Fibroblast of lung (primary cell): ENCODE data around the gene CACNA2D3. TPM values are rescaled to one million over a fixed set of nuclear protein-coding genes. Genes with fewer than 3 reads are reported as not detected.
"Not testable (repeated sequence)": the region's sequence is repeated elsewhere in the genome, so short reads cannot be mapped to it uniquely, and the experiment has no call there.

Source experiments
- DNase-seq, 2 donors: peaks; one replicate each; pipeline versions ENCODE4 v3.0.0 to v3.0.0-alpha.2; 2010; ENCODE audit warnings: low read depth in 2 of 2
- H2AFZ ChIP-seq: 2 replicates; pipeline ENCODE4 v1.5.1; 2012; ENCODE audit warnings: low read length, control low read depth, inconsistent platforms
- H3K27ac ChIP-seq: 2 replicates; pipeline ENCODE4 v1.5.1; 2011; ENCODE audit warnings: low read length, control low read depth; ENCODE audit not compliant: insufficient read depth
- H3K27me3 ChIP-seq: 2 replicates; pipeline ENCODE4 v1.5.1; 2011; ENCODE audit warnings: mild to moderate bottlenecking, low read length; ENCODE audit not compliant: control insufficient read depth, insufficient read depth
- H3K36me3 ChIP-seq: 2 replicates; pipeline ENCODE4 v1.5.1; 2011; ENCODE audit warnings: low read length; ENCODE audit not compliant: control insufficient read depth, insufficient read depth
- H3K4me1 ChIP-seq: 2 replicates; pipeline ENCODE4 v1.5.1; 2011; ENCODE audit warnings: low read length; ENCODE audit not compliant: control insufficient read depth, insufficient read depth; ENCODE audit errors: extremely low read depth
- H3K4me2 ChIP-seq: 2 replicates; pipeline ENCODE4 v1.5.1; 2011; ENCODE audit warnings: low read length, control low read depth; ENCODE audit not compliant: insufficient read depth; ENCODE audit errors: extremely low read depth
- H3K4me3 ChIP-seq, 4 experiments: fragments of 200-600 bp in 1 of 4; sonication (generic) in 1 of 4; replicated peaks in 1 of 4; 2 replicates each; pipeline ENCODE4 v1.5.1; 2011 to 2016; ENCODE audit warnings: low read length in 4 of 4, low read depth in 3 of 4, mild to moderate bottlenecking in 3 of 4, control low read depth in 2 of 4, inconsistent platforms in 1 of 4, mixed read lengths in 1 of 4; ENCODE audit not compliant: insufficient read depth in 1 of 4; ENCODE audit errors: control extremely low read depth in 1 of 4
- H3K79me2 ChIP-seq: 2 replicates; pipeline ENCODE4 v1.5.1; 2012; ENCODE audit warnings: mild to moderate bottlenecking, low read length, inconsistent platforms; ENCODE audit not compliant: control insufficient read depth, insufficient read depth
- H3K9ac ChIP-seq: 2 replicates; pipeline ENCODE4 v1.5.1; 2011; ENCODE audit warnings: mild to moderate bottlenecking, low read length, control low read depth; ENCODE audit not compliant: insufficient read depth
- H3K9me3 ChIP-seq: 2 replicates; pipeline ENCODE4 v1.5.1; 2012; ENCODE audit warnings: low read depth, low read length; ENCODE audit not compliant: control insufficient read depth, insufficient read depth
- H4K20me1 ChIP-seq: 2 replicates; pipeline ENCODE4 v1.5.1; 2011; ENCODE audit warnings: low read length; ENCODE audit not compliant: control insufficient read depth, insufficient read depth; ENCODE audit errors: extremely low read depth
- EZH2 ChIP-seq: IDR thresholded peaks from 2 replicates; pipeline ENCODE4 v1.5.1; 2012; ENCODE audit warnings: low read length, control low read depth, mild to moderate bottlenecking; ENCODE audit errors: missing control alignments
- polyA plus RNA-seq, 2 donors: library from polyadenylated mRNA; depleted of rRNA in 1 of 2; stranded (reverse) in 1 of 2; unstranded in 1 of 2; fragments of >200 nt; gene quantifications; 2 replicates each; pipeline ENCODE4 v1.2.1, GENCODE V29; 2011 to 2012; ENCODE audit warnings: missing spikeins in 1 of 2
- total RNA-seq: library from RNA; depleted of rRNA; stranded (reverse); fragments of >200 nt; gene quantifications from 2 replicates; pipeline ENCODE4 v1.2.1, GENCODE V29; 2014
- TF ChIP-seq, protein P1 (sequence below), 2 donors: IDR thresholded peaks in 1 of 2; conservative IDR thresholded peaks in 1 of 2; 1 replicate in 1 of 2; 2 replicates in 1 of 2; pipeline ENCODE4 v1.5.1; 2011 to 2012; ENCODE audit warnings: low read length in 2 of 2, control low read depth in 1 of 2, inconsistent platforms in 1 of 2, low read depth in 1 of 2, mild to moderate bottlenecking in 1 of 2

The CACNA2D3 gene
- total and polyA plus RNA-seq, 2 donors (not counting 1 experiment from before 2014, with no cell fraction given) = 1.8 to 11.5 TPM

GRCh38 chr3:54094926-54095325, 27.4 kb upstream of the CACNA2D3 start:
- TF ChIP-seq EZH2 = no peak
- TF ChIP-seq, protein P1, sequence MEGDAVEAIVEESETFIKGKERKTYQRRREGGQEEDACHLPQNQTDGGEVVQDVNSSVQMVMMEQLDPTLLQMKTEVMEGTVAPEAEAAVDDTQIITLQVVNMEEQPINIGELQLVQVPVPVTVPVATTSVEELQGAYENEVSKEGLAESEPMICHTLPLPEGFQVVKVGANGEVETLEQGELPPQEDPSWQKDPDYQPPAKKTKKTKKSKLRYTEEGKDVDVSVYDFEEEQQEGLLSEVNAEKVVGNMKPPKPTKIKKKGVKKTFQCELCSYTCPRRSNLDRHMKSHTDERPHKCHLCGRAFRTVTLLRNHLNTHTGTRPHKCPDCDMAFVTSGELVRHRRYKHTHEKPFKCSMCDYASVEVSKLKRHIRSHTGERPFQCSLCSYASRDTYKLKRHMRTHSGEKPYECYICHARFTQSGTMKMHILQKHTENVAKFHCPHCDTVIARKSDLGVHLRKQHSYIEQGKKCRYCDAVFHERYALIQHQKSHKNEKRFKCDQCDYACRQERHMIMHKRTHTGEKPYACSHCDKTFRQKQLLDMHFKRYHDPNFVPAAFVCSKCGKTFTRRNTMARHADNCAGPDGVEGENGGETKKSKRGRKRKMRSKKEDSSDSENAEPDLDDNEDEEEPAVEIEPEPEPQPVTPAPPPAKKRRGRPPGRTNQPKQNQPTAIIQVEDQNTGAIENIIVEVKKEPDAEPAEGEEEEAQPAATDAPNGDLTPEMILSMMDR (conservative IDR thresholded peaks at IDR 0.05 in 1 of 2, IDR thresholded peaks at IDR 0.05 in 1 of 2; ENCODE audit: low read depth in 1 of 2, low read length in 2 of 2) = no peak
- Histone ChIP-seq H3K27ac (no peak overlapping the region), H3K9me3 (no peaks in the 10 kb centered on the region), H3K4me2 (no peak overlapping the region), H3K27me3 (no peaks in the 10 kb centered on the region), H3K36me3 (no peaks in the 10 kb centered on the region), H2AFZ (no peak overlapping the region), H3K4me1 (no peaks in the 10 kb centered on the region), H3K4me3 (no peak overlapping the region), H3K9ac (no peak overlapping the region), H3K79me2 (no peaks in the 10 kb centered on the region), H4K20me1 (no peaks in the 10 kb centered on the region)
- DNase-seq = peak in 1 of 2 donors; percentile 5

DNA sequence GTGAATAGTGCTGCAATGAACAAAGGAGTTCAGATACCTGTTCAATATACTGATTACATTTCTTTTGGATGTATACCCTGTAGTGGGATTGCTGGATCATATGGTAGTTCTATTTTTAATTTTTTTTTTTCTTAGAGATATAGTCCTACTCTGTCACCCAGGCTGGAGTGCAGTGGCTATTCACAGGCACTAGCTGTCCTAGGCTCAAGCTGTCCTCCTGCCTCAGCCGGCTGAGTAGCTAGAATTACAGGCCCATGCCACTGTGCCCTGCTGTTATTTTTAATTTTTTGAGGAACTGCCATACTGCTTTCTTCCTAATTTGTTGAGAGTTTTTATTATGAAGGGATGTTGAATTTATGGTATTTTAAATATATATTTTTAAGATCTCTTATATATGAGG, 23.0 kb upstream of the CACNA2D3 start:
- H3K4me1 ChIP-seq = no peaks in the 10 kb centered on the region
- no peak overlapping the region for H3K9ac ChIP-seq
- no peaks in the 10 kb centered on the region for H3K79me2 ChIP-seq
- no peak overlapping the region for H3K4me2 ChIP-seq
- TF ChIP-seq, protein P1 (conservative IDR thresholded peaks at IDR 0.05 in 1 of 2, IDR thresholded peaks at IDR 0.05 in 1 of 2; ENCODE audit: low read depth in 1 of 2, low read length in 2 of 2) = no peak
- TF ChIP-seq EZH2 = no peak
- no peak overlapping the region for H3K27ac ChIP-seq
- H2AFZ ChIP-seq = no peak overlapping the region
- H4K20me1 ChIP-seq = no peaks in the 10 kb centered on the region
- no peaks in the 10 kb centered on the region for H3K36me3 ChIP-seq
- H3K27me3 ChIP-seq = no peaks in the 10 kb centered on the region
- H3K4me3 ChIP-seq = no peak overlapping the region
- no peaks in the 10 kb centered on the region for H3K9me3 ChIP-seq
- no peak for DNase-seq

DNA sequence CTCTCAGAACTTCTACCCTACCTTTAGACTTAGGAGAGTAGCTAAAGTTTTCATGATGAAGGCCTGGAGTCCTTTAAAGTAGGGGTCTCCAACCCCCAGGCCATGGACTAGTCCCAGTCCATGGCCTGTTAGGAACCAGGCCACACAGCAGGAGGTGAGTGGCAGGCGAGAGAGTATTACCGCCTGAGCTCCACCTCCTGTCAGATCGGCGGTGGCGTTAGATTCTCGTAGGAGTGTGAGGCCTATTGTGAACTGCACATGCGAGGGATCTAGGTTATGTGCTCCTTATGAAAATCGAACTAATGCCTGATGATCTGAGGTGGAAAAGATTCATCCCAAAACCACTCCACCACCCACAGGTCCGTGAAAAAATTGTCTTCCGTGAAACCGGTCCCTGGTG, 18.3 kb upstream of the CACNA2D3 start:
- H3K4me2 ChIP-seq = no peak overlapping the region
- H2AFZ ChIP-seq = no peak overlapping the region
- TF ChIP-seq EZH2 = no peak
- TF ChIP-seq, protein P1 (conservative IDR thresholded peaks at IDR 0.05 in 1 of 2, IDR thresholded peaks at IDR 0.05 in 1 of 2; ENCODE audit: low read depth in 1 of 2, low read length in 2 of 2) = no peak
- H3K4me1 ChIP-seq = no peaks in the 10 kb centered on the region
- DNase-seq = no peak
- no peaks in the 10 kb centered on the region for H3K36me3 ChIP-seq
- H3K9ac ChIP-seq = no peak overlapping the region
- no peaks in the 10 kb centered on the region for H3K27me3 ChIP-seq
- no peaks in the 10 kb centered on the region for H4K20me1 ChIP-seq
- H3K27ac ChIP-seq = no peak overlapping the region
- H3K4me3 ChIP-seq = no peak overlapping the region
- H3K79me2 ChIP-seq = no peaks in the 10 kb centered on the region
- H3K9me3 ChIP-seq = no peaks in the 10 kb centered on the region

DNA sequence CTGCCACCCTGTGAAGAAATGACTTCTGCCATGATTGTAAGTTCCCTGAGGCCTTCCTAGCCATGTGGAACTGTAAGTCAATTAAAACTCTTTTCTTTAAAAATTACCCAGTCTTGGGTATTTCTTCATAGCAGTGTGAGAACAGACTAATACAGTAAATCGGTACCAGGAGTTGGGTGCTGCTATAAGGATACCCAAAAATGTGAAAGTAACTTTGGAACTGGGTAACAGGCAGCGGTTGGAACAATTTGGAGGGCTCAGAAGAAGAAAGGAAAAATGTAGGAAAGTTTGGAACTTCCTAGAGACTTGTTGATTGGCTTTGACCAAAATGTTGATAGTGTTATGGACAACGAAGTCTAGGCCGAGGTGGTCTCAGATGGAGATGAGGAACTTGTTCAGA, 6.2 kb upstream of the CACNA2D3 start:
- H3K79me2 ChIP-seq, H3K9me3 ChIP-seq: not testable (repeated sequence)

More for the DNA sequence above, 6.2 kb upstream of the CACNA2D3 start:
- not testable (repeated sequence) for H3K9ac ChIP-seq, H3K27ac ChIP-seq, H2AFZ ChIP-seq, H3K4me3 ChIP-seq, H3K4me2 ChIP-seq, H3K4me1 ChIP-seq, DNase-seq, H4K20me1 ChIP-seq, H3K36me3 ChIP-seq
- peaks cover 12% of the 10 kb centered on the region for H3K27me3 ChIP-seq
